Measurements from ENCODE around the gene ZNF217. TPM values are rescaled to one million over a fixed set of nuclear protein-coding genes. Genes with fewer than 3 reads are reported as not detected.
A peak's percentile ranks its signal among the peaks of the same experiment; 100 is the strongest.
"Not testable (repeated sequence)": the region's sequence is repeated elsewhere in the genome, so short reads cannot be mapped to it uniquely, and the experiment has no call there.

Gene ZNF217
- total and polyA plus RNA-seq, 2 experiments from 2014 or later: 10.4 to 23.5 TPM

- peaks cover 79% of the 10 kb centered on the region for H3K79me2 ChIP-seq (ENCODE audit: insufficient read depth)
- H3K27ac ChIP-seq: peak overlapping the region; percentile 99
- not testable (repeated sequence) for H4K20me1 ChIP-seq (ENCODE audit: insufficient read depth); H3K36me3 ChIP-seq (ENCODE audit: low read depth); H2AFZ ChIP-seq; H3K27me3 ChIP-seq (replicated peaks; ENCODE audit: insufficient read depth); H3K9me3 ChIP-seq (ENCODE audit: low read depth); H3K9me2 ChIP-seq (ENCODE audit: insufficient read depth); DNase-seq
- peaks cover 45% of the 10 kb centered on the region for H3F3A ChIP-seq (ENCODE audit: insufficient read depth)
- peak overlapping the region; percentile 98 for H3K4me2 ChIP-seq (ENCODE audit: unreplicated experiment)
- H3K4me3 ChIP-seq: peak overlapping the region; percentile 97
- H3K9ac ChIP-seq: peak overlapping the region; percentile 100
- H3K4me1 ChIP-seq (ENCODE audit: insufficient read depth): peaks cover 49% of the 10 kb centered on the region
- in situ Hi-C loops (cut with MboI): loop anchor here (25.0 kb wide), 1 partner anchor 597 kb away; no protein-coding TSS in a partner anchor
These were observed 3.0 kb downstream of the ZNF217 start for GRCh38 chr20:53590608-53591007.

- H4K20me1 ChIP-seq (ENCODE audit: insufficient read depth); H3K9me2 ChIP-seq (ENCODE audit: insufficient read depth); H2AFZ ChIP-seq; H3K36me3 ChIP-seq (ENCODE audit: low read depth); H3K27me3 ChIP-seq (replicated peaks; ENCODE audit: insufficient read depth); DNase-seq; H3K9me3 ChIP-seq (ENCODE audit: low read depth): not testable (repeated sequence)
- H3K4me1 ChIP-seq (ENCODE audit: insufficient read depth): peaks cover 50% of the 10 kb centered on the region
- peak overlapping the region; percentile 98 for H3K4me2 ChIP-seq (ENCODE audit: unreplicated experiment)
- H3K9ac ChIP-seq: peak overlapping the region; percentile 100
- H3K27ac ChIP-seq: peak overlapping the region; percentile 99
- H3F3A ChIP-seq (ENCODE audit: insufficient read depth): peaks cover 40% of the 10 kb centered on the region
- H3K79me2 ChIP-seq (ENCODE audit: insufficient read depth): peaks cover 84% of the 10 kb centered on the region
- H3K4me3 ChIP-seq: peak overlapping the region; percentile 97
- in situ Hi-C loops (cut with MboI): loop anchor here (25.0 kb wide), 1 partner anchor 597 kb away; no protein-coding TSS in a partner anchor
- 48% methylated on average over 2 of the region's 2 CpGs for WGBS, 2 experiments (ENCODE audit: low coverage in 1 of 2, low lambda C conversion rate in 2 of 2, missing lambda C conversion rate in 2 of 2)
These were observed 3.5 kb downstream of the ZNF217 start for GRCh38 chr20:53590122-53590521.

- peaks cover 41% of the 10 kb centered on the region for H3F3A ChIP-seq (ENCODE audit: insufficient read depth)
- in situ Hi-C loops (cut with MboI): loop anchor here (25.0 kb wide), 1 partner anchor 598 kb away; no protein-coding TSS in a partner anchor
- H3K4me2 ChIP-seq (ENCODE audit: unreplicated experiment): peak overlapping the region; percentile 98
- DNase-seq; H4K20me1 ChIP-seq (ENCODE audit: insufficient read depth); H3K9me2 ChIP-seq (ENCODE audit: insufficient read depth); H3K9me3 ChIP-seq (ENCODE audit: low read depth); H2AFZ ChIP-seq; H3K36me3 ChIP-seq (ENCODE audit: low read depth); H3K27me3 ChIP-seq (replicated peaks; ENCODE audit: insufficient read depth): not testable (repeated sequence)
- H3K9ac ChIP-seq: peak overlapping the region; percentile 100
- H3K27ac ChIP-seq: peak overlapping the region; percentile 99
- peaks cover 49% of the 10 kb centered on the region for H3K4me1 ChIP-seq (ENCODE audit: insufficient read depth)
- 33 to 36% methylated on average over 12 of the region's 12 CpGs for whole genome bisulfite sequencing, 2 experiments (ENCODE audit: low coverage in 1 of 2, low lambda C conversion rate in 2 of 2, missing lambda C conversion rate in 2 of 2)
- peak overlapping the region; percentile 97 for H3K4me3 ChIP-seq
- peaks cover 90% of the 10 kb centered on the region for H3K79me2 ChIP-seq (ENCODE audit: insufficient read depth)
These were observed 4.1 kb downstream of the ZNF217 start for GRCh38 chr20:53589321-53590065.

GRCh38 chr20:53587157-53587703, 6.4 kb downstream of the ZNF217 start:
- Histone ChIP-seq H3K4me2 (ENCODE audit: unreplicated experiment) (peak overlapping the region; percentile 8), H3K27ac (peak overlapping the region; percentile 32), H3K4me1 (ENCODE audit: insufficient read depth) (peaks cover 67% of the 10 kb centered on the region), H3K9ac (peak overlapping the region; percentile 36; the same call in 1 of the 2 replicates), H3K79me2 (ENCODE audit: insufficient read depth) (peaks cover 98% of the 10 kb centered on the region), H3F3A (ENCODE audit: insufficient read depth) (peaks cover 61% of the 10 kb centered on the region)
- DNase-seq; H3K27me3 ChIP-seq (replicated peaks; ENCODE audit: insufficient read depth); H3K9me3 ChIP-seq (ENCODE audit: low read depth); H3K4me3 ChIP-seq; H4K20me1 ChIP-seq (ENCODE audit: insufficient read depth); H3K9me2 ChIP-seq (ENCODE audit: insufficient read depth); H3K36me3 ChIP-seq (ENCODE audit: low read depth); H2AFZ ChIP-seq: not testable (repeated sequence)
- 97 to 100% methylated on average over 1 of the region's 1 CpG for WGBS, 2 experiments (ENCODE audit: low coverage in 1 of 2, low lambda C conversion rate in 2 of 2, missing lambda C conversion rate in 2 of 2)
- in situ Hi-C loops (cut with MboI): loop anchor here (25.0 kb wide), 1 partner anchor 600 kb away; no protein-coding TSS in a partner anchor

- Histone ChIP-seq H3K79me2 (ENCODE audit: insufficient read depth) (peaks cover 98% of the 10 kb centered on the region), H2AFZ (no peak overlapping the region), H3K36me3 (ENCODE audit: low read depth) (peaks cover 10% of the 10 kb centered on the region), H3K4me1 (ENCODE audit: insufficient read depth) (peaks cover 73% of the 10 kb centered on the region), H3K9ac (peak overlapping the region; percentile 36; the same call in 1 of the 2 replicates), H3K9me3 (ENCODE audit: low read depth) (no peaks in the 10 kb centered on the region), H3K27ac (peak overlapping the region; percentile 32), H3K27me3 (replicated peaks; ENCODE audit: insufficient read depth) (no peaks in the 10 kb centered on the region), H3K4me3 (no peak overlapping the region), H3F3A (ENCODE audit: insufficient read depth) (peaks cover 62% of the 10 kb centered on the region), H3K9me2 (ENCODE audit: insufficient read depth) (no peaks in the 10 kb centered on the region), H4K20me1 (ENCODE audit: insufficient read depth) (no peaks in the 10 kb centered on the region; the same call in 1 of the 2 replicates), H3K4me2 (ENCODE audit: unreplicated experiment) (peak overlapping the region; percentile 8)
- DNase-seq: no peak
- in situ Hi-C loops (cut with MboI): loop anchor here (25.0 kb wide), 1 partner anchor 601 kb away; no protein-coding TSS in a partner anchor
- 84 to 85% methylated on average over 6 of the region's 6 CpGs for WGBS, 2 experiments (ENCODE audit: low coverage in 1 of 2, low lambda C conversion rate in 2 of 2, missing lambda C conversion rate in 2 of 2)
- TF ChIP-seq EZH2 (IDR thresholded peaks at IDR 0.05; ENCODE audit: insufficient read depth, poor library complexity, severe bottlenecking) (no peak), EZH2phosphoT487 (IDR thresholded peaks at IDR 0.05; ENCODE audit: insufficient read depth, low read depth) (no peak)
These were observed 7.0 kb downstream of the ZNF217 start for GRCh38 chr20:53586640-53587039.

- H3K9me3 ChIP-seq (ENCODE audit: low read depth); H3K4me3 ChIP-seq; H3K9ac ChIP-seq; H3K27me3 ChIP-seq (replicated peaks; ENCODE audit: insufficient read depth); H4K20me1 ChIP-seq (ENCODE audit: insufficient read depth); H3K9me2 ChIP-seq (ENCODE audit: insufficient read depth); DNase-seq; H2AFZ ChIP-seq: not testable (repeated sequence)
- Histone ChIP-seq H3K27ac (peak overlapping the region; percentile 26; the same call in 1 of the 2 replicates), H3K36me3 (ENCODE audit: low read depth) (peaks cover 18% of the 10 kb centered on the region), H3K4me2 (ENCODE audit: unreplicated experiment) (peak overlapping the region; percentile 8), H3K4me1 (ENCODE audit: insufficient read depth) (peaks cover 79% of the 10 kb centered on the region), H3F3A (ENCODE audit: insufficient read depth) (peaks cover 62% of the 10 kb centered on the region), H3K79me2 (ENCODE audit: insufficient read depth) (peaks cover 98% of the 10 kb centered on the region)
- in situ Hi-C loops (cut with MboI): loop anchor here (25.0 kb wide), 1 partner anchor 601 kb away; no protein-coding TSS in a partner anchor
- whole genome bisulfite sequencing, 2 experiments (ENCODE audit: low coverage in 1 of 2, low lambda C conversion rate in 2 of 2, missing lambda C conversion rate in 2 of 2): 84 to 86% methylated on average over 5 of the region's 5 CpGs
These were observed 7.7 kb downstream of the ZNF217 start for GRCh38 chr20:53585910-53586309.
